HG03097 (cell line): ENCODE results near the gene RBL2.
"Not testable (repeated sequence)": the region's sequence is repeated elsewhere in the genome, so short reads cannot be mapped to it uniquely, and the experiment has no call there.

Experiments
- ATAC-seq: cut with Tn5 transposase; IDR thresholded peaks from one replicate; pipeline ENCODE4 v1.9.1; 2021; ENCODE audit not compliant: unreplicated experiment, low FRiP score

The RBL2 gene, protein sequence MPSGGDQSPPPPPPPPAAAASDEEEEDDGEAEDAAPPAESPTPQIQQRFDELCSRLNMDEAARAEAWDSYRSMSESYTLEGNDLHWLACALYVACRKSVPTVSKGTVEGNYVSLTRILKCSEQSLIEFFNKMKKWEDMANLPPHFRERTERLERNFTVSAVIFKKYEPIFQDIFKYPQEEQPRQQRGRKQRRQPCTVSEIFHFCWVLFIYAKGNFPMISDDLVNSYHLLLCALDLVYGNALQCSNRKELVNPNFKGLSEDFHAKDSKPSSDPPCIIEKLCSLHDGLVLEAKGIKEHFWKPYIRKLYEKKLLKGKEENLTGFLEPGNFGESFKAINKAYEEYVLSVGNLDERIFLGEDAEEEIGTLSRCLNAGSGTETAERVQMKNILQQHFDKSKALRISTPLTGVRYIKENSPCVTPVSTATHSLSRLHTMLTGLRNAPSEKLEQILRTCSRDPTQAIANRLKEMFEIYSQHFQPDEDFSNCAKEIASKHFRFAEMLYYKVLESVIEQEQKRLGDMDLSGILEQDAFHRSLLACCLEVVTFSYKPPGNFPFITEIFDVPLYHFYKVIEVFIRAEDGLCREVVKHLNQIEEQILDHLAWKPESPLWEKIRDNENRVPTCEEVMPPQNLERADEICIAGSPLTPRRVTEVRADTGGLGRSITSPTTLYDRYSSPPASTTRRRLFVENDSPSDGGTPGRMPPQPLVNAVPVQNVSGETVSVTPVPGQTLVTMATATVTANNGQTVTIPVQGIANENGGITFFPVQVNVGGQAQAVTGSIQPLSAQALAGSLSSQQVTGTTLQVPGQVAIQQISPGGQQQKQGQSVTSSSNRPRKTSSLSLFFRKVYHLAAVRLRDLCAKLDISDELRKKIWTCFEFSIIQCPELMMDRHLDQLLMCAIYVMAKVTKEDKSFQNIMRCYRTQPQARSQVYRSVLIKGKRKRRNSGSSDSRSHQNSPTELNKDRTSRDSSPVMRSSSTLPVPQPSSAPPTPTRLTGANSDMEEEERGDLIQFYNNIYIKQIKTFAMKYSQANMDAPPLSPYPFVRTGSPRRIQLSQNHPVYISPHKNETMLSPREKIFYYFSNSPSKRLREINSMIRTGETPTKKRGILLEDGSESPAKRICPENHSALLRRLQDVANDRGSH

DNA sequence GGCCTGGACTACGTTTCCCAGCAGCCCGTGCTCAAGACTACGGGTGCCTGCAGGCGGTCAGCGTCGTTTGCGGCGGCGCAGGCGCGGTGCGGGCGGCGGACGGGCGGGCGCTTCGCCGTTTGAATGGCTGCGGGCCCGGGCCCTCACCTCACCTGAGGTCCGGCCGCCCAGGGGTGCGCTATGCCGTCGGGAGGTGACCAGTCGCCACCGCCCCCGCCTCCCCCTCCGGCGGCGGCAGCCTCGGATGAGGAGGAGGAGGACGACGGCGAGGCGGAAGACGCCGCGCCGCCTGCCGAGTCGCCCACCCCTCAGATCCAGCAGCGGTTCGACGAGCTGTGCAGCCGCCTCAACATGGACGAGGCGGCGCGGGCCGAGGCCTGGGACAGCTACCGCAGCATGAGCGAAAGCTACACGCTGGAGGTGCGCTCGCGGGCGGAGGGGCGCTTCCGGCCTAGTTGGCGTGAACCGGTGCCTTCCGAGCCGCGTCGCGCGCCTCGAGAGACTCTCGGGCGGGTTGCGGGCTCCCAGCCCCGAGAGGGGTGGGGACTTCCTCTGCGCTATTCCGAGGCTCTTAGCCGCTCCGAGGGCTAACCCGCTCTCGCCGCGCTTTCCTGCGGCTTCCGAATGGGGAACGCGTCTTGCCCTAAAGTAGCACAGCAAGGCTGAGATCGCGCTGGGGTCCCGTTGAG, at the start of gene RBL2:
TSS of gene RBL2 (plus strand) at position 95 of the 689 bp plus-strand sequence. CDS start at position 181, 86 bp downstream.
- peak; percentile 66 for ATAC-seq

DNA sequence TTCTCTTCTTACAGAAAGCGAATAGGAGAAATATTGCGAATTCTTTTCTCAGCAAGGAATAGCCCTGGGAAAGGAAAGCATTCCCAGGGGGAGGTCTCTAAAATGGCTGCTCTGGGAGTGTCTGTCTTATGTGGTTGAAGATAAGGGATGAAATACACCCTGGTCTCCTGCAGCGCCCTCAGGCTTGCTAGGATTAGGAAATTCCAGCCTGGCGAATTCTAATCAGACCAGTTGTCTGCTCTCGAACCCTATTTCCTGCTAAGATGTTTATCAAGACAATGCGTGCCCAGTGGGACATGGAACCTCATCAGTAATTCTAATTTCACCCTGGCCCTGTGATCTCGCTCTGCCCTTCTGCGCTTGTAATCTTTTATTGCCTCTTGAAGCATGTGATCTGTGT, 49.7 kb upstream of the RBL2 start:
- ATAC-seq: not testable (repeated sequence)

DNA sequence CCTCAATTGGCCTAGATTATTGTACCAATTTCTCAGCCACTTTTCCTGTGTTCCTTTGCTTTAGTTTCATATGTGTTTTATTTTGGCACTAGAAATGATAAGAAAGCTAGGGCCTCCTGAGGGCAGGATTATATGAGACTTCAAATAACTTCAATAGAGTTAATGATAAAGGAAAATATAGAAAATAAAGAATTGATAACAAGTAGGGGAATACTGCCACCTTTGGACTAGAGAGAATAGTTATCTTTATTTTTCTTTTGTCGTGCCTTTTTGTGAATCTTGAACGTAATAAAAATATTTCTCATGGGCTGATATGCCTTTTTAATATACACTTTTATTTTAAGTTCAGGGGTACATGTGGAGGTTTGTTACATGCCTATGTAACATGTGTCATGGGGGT, 29.3 kb upstream of the RBL2 start:
- ATAC-seq: no peak

DNA sequence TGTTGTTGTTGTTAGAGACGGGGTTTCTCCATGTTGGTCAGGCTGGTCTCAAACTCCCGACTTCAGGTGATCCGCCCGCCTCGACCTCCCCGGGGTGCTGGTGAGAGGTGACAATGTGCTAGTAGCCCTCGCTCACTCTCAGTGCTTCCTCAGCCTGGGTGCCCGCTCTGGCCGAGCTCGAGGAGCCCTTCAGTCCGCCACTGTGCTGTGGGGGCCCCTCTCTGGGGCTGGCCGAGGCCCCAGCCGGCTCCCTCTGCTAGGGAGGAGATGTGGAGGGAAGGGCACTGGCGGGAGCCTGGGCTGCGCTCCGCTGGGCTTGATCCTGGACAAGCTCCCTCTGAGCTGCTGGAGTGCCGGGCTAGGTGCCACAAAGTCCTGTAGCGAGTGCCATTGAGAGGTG, 21.7 kb upstream of the RBL2 start:
- ATAC-seq: no peak

DNA sequence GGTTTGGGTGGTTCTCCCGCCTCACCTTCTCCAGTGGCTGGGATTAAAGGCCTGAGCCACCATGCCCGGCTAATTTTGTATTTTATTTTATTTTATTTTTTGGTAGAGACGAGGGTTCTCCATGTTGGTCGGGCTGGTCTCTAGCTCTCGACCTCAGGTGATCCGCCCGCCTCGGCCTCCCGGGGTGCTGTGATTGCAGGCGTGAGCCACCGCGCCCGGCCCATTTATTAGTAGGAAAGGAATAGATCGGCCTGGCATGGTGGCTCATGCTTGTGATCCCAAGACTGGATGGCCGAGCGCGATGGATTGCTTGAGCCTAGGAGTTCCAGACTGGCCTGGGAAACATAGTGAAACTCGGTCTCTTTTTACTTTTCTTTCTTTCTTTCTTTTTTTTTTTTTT, 20.4 kb upstream of the RBL2 start:
- ATAC-seq: no peak

DNA sequence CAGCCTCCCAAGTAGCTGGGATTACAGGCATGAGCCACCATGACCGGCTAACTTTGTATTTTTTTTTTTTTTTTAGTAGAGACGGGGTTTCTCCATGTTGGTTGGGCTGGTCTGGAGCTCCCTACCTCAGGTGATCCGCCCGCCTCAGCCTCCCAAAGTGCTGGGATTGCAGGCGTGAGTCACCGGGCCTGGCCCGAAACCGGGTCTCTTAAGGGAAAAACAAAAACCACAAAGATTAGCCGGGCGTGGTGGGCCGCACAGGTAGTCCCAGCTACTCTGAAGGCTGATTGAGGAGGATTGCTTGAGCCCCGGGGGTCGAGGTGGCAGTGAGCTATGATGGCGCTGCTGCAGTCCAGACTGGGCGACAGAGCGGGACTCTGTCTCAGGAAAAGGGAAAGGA, 19.9 kb upstream of the RBL2 start:
- ATAC-seq: no peak

DNA sequence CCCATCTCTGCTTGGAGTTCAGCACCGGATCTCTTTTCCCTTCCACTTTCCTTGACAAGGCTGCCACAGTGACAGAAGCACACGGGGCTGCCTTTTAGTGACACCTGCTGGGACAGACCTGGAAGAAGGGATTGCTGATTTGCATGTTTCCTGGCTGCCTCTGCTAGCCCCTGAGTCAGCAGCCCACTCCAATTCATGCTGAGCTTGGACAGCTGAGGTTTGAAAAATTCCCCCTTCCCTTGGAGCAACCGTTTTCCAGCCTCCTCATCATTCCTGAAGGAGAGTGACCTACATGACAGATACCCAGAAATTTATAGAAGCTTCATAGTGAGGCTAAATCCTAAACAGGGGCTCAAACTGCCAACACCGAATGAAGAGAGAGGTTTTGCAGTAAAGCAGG, 18.8 kb upstream of the RBL2 start:
- no peak for ATAC-seq

DNA sequence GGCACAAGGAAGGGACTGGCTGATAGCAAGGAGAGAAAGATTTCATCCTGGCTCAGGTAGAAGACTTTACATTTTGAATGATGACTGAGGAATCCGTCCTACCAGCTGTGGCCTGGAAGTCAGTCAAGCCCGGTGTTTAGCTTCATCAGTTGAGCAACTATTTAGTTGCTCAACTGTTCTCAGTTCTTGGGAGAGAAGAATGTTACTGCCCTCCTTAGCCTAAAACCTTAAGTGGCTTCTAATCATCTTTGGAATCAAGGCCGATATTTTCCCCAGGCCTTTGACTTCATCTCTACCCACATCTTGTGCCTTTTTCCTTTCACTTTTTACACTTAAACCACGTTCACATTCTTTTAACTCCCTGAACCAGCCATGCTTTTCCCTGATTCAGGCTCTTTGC, 17.3 kb upstream of the RBL2 start:
- ATAC-seq: no peak

DNA sequence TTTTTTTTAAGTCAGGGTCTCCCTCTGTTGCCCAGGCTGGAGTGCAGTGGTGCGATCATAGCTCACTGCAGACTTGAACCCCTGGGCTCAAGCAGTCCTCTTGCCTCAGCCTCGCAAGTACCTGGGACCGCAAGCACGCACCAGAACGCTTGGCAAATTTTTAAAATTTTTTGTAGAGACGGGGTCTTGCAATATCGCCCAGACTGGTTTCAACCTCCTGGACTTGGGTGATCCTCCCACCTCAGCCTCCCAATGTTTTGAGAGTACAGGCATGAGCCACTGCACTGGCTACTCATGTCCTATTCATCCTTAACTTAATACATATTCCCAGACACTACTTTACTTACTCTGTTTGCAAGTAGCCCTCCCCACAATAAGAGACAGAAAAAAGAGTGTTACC, 16.3 kb upstream of the RBL2 start:
- no peak for ATAC-seq

DNA sequence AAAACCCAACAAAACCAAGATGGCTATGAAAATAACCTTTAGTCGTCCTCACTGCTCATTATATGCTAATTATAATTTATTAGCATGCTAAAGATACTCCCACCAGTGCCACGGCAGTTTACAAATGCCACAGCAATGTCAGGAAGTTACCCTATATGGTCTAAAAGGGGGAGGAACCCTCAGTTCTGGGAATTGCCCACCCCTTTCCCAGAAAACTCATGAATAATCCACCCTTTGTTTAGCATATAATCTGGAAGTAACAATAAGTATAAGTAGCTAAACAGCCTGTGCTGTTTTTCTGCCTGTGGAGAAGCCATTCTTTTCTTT, 14.9 kb upstream of the RBL2 start:
- ATAC-seq: not testable (repeated sequence)

DNA sequence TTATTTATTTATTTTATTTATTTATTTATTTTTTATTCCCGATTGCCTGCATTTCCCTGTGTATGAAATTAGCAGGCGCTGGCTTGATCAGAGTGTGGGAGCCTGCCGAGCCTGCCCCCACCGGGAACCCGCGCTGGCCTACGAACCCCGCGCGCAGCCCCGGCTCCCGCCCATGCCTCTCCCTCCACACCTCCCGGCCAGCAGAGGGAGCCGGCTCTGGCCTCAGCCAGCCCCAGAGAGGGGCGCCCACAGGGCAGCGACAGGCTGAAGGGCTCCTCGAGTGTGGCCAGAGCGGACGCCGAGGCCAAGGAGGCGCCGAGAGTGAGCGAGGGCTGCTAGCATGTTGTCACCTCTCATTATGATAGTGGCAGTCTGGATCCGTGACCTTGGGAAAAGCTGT, 13.0 kb upstream of the RBL2 start:
- no peak for ATAC-seq

DNA sequence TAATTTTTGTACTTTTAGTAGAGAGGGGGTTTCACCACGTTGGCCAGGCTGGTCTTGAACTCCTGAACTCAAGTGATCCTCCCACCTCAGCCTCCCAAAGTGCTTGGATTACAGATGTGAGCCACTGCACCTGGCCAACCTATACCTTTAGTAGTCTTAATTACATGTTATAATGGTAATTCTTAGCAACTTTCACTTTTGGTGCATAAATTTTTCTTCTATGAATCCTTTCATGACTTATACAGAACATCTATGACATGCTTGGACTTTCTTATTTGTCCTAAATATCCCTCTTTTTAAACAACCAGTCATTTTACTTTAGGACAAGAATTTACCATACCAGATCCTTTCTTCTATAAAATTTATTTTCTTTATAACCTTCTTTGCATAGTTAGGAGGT, 10.3 kb upstream of the RBL2 start:
- not testable (repeated sequence) for ATAC-seq

DNA sequence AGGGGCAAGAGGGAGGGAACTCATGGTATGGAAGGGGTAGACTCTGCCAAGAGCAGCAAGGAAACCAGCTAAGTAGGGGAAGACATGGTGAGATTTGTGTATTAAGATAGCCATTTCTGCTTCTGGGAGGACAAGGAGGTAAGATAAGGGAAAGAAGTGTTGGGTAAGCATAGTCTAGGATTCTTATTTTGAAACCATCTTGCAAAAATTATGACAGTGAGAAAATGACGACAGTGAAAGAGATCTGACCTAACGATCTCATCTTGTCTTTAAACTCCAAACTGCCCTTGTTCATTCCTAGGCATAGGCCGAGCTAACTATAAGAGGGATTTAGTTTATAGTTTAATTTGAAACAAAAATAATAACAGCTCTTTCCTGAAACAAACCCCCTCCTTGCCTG, 5.6 kb upstream of the RBL2 start:
- no peak for ATAC-seq

DNA sequence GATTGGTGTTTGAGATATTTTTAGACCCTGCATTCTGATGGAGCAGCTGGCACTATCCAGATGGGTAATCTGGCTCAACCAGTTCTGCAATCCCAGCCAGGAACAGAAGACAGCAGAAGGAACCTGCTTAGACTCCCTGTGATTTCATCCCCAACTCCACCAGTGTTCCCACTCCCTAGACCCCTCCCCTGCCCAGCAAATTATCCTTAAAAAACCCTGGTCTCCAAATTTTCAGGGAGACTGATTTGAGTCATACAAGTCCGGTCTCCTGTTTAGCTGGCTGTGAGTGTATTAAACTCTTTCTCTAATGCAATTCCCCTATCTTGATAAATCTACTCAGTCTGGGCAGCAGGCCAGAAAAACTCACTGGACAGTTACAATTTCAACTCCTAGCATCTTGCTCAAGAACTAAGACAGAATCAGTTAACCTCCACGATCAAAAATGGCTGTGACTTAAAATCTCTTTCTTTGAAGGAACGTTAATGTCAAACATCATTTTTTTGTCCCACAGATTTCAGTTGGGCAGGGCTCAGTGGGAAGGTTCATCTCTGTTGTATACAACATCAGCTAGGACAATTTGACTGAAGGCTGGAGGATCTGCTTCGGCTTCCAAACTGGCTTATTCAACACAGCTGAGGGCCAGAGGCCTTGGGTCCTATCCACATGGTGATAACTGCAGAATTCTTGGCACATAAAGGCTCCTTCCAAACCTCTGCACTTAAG, 4.9 kb upstream of the RBL2 start:
- no peak for ATAC-seq

DNA sequence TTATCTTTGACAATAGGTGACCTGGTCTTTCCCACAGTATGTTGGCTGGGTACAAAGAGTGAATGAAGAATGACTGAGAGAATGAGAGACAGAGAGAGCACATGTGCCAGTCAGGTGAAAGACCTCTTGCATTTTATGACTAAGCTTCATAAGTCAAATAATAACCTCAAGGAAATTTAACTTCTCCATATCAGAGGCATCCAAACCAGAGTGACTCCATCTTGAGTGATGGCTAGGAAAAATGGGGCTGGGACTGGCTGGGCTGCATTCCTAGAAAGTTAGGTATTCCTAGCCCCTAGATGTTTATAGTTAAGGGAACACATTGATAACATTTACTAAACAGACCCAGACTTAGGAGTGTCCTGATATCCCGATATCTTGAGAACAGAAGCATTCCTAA, 3.9 kb upstream of the RBL2 start:
- no peak for ATAC-seq

DNA sequence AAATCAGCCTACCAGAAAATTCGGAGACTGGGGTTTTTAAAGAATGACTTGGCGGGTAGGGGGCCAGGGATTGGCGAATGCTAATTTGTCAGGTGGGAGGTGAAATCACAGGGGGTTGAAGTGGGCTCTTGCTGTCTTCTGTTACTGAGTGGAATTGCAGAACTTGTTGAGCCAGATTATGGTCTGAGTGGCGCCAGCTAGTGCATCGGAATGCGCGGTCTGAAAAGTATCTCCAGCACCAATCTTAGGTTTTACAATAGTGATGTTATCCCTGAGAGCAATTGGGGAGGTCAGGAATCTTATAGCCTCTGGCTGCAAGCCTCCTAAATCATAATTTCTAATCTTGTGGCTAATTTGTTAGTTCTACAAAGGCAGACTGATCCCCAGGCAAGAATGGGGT, 762 bp upstream of the RBL2 start:
- ATAC-seq: no peak

DNA sequence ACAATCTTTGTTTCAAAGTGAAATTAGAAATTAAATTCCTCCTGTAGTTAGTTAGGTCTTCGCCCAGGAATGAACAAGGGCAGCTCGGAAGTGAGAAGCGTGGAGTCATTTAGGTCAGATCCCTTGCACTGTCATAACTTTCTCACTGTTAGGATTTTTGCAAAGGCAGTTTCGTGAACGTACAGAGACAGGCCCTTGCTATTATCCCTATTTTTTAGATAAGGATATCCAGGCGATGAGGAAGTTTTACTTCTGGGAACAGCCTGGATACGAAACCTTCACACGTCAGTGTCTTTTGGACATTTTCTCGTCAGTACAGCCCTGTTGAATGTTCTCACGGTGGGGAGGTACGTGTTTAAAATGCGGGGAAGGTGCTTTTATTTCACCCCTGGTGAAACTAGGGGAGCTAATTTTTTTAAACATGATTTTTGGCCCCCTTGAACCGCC, 318 bp upstream of the RBL2 start:
- no peak for ATAC-seq

DNA sequence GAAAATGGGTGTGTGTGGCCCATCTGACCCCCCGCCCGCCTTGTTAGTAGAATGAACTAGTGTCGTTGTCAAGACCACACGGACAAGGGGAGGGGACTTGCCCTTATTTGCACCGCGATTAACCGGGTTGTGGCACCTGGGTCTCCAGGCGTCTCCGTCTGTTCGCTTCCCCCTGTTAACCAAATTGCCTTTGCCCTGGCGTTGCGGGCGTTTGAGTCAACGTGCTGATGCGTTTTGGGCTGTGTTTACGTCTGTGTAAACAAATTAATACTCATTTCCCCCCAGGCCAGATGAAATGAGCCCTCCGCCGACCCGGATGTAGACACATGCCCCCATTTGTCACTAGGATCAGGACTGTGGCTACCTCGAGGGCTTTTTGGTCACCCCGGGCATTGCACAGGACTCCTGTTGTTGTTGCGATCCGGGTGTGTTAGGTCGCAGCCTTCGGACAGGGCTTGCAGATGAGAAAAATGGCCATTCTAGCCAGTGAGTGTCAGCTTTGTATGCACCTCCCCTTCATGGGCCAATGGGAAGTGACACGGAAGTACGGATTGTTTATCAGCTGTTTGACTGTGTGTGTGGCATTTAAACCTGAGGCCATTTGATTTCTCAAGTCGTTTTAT, 906 bp downstream of the RBL2 start:
- peak; percentile 79 for ATAC-seq

DNA sequence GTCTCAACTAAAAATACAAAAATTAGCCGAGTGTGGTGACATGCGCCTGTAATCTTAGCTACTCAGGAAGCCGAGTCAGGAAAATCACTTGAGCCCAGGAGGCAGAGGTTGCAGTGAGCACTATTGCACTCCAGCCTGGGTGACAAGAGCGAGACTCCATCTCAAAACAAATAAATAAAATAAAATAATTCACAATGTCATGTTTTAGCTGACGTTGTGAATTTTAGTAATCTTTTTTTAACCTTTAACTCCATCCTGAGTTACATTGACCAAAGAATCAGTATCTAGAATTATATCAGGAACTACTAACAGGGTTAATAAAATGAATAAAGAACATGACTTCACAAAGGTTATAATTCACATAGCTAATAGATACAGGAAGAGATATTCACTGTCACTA, 5.9 kb downstream of the RBL2 start:
- ATAC-seq: no peak

DNA sequence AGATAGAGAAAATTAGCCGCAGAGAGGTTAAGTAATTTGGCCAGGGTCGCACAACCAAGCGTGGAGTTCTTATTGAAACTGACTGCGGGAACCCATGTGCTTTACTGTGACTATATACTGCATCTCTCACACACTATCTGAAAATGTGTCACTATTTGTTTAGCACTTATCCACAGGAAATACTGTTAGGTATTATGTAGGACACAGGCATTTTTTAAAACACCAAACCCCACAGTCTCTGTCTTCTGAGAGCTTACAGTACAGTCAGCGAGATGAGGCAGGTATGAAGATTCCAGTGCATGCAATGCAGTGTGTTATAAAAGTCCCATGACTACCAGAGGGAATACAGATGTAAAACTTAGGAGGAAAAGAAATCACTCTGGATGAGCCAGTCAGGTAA, 11.3 kb downstream of the RBL2 start:
- ATAC-seq: no peak
